Esophagus muscularis mucosa (tissue), 4 donors: ENCODE data around the gene MYH3. TPM values are rescaled to one million over a fixed set of nuclear protein-coding genes. Genes with fewer than 3 reads are reported as not detected.

Experiments
- DNase-seq: peaks from one replicate; pipeline ENCODE4 v3.0.0-alpha.2; 2017; ENCODE audit errors: extremely low spot score
- H3K27ac ChIP-seq, 4 donors: fragments of 200-600 bp; sonication (generic); replicated peaks in 1 of 4; 1 replicate in 3 of 4; 2 replicates in 1 of 4; pipeline ENCODE4 v1.5.1; 2016 to 2019; ENCODE audit warnings: mild to moderate bottlenecking in 1 of 4
- H3K27me3 ChIP-seq, 4 donors: fragments of 200-600 bp; sonication (generic); one replicate each; pipeline versions ENCODE4 v1.5.1 to v1.6.0; 2016 to 2019
- H3K36me3 ChIP-seq, 4 donors: fragments of 200-600 bp; sonication (generic); one replicate each; pipeline ENCODE4 v1.5.1; 2016 to 2019
- H3K4me1 ChIP-seq, 4 donors: fragments of 200-600 bp; sonication (generic); one replicate each; pipeline ENCODE4 v1.5.1; 2016 to 2019
- H3K4me3 ChIP-seq, 4 donors: fragments of 200-600 bp; sonication (generic); 1 replicate in 2 of 4; 2 replicates in 2 of 4; pipeline ENCODE4 v1.5.1; 2016 to 2019; ENCODE audit warnings: mild to moderate bottlenecking in 4 of 4, moderate library complexity in 1 of 4
- H3K9me3 ChIP-seq, 4 donors: fragments of 200-600 bp; sonication (generic); 1 replicate in 3 of 4; 2 replicates in 1 of 4; pipeline ENCODE4 v1.5.1; 2016 to 2019
- CTCF ChIP-seq, 3 experiments: fragments of 200-600 bp in 2 of 3; fragments of 450-650 bp in 1 of 3; sonication (generic) in 2 of 3; IDR thresholded peaks; one replicate each; pipeline ENCODE4 v1.5.1; 2017 to 2019; ENCODE audit warnings: antibody characterized with exemption in 3 of 3, mild to moderate bottlenecking in 2 of 3, moderate library complexity in 1 of 3
- EP300 ChIP-seq: sonication (generic); formaldehyde crosslinking; IDR thresholded peaks from one replicate; pipeline ENCODE4 v1.6.1; 2017; ENCODE audit warnings: antibody characterized with exemption
- POLR2A ChIP-seq: fragments of 450-650 bp; IDR thresholded peaks from one replicate; pipeline ENCODE4 v1.6.1; 2017; ENCODE audit warnings: antibody characterized with exemption, moderate library complexity, mild to moderate bottlenecking, low read depth
- POLR2AphosphoS5 ChIP-seq, 2 donors: sonication (generic); formaldehyde crosslinking; IDR thresholded peaks; one replicate each; pipeline ENCODE4 v1.6.1; 2017; ENCODE audit warnings: antibody characterized with exemption in 2 of 2
- WGBS: methylation state at CpG from one replicate; pipeline ENCODE4 v1.1.5; 2018; 5-methylcytosine and 5-hydroxymethylcytosine counted together
- intact Hi-C: fragments of 100-400 bp; cut with DNase I; formaldehyde crosslinking; loops from one replicate; pipeline ENCODE4 v1.15.1; 2023
- total RNA-seq, 4 donors: library from RNA; depleted of rRNA; stranded (reverse); fragments of >200 nt; gene quantifications; one replicate each; pipeline versions ENCODE4 v1.1.0 to v1.2.1, GENCODE V29; 2016

The MYH3 gene
- total RNA-seq, 4 donors from 2014 or later: 0.83 to 2.4 (median 1.6) TPM

- no peak overlapping the region for H3K4me3 ChIP-seq
- no peak for DNase-seq
- TF ChIP-seq POLR2AphosphoS5 (IDR thresholded peaks at IDR 0.05) (no peak), EP300 (no peak), CTCF (IDR thresholded peaks at IDR 0.05) (no peak)
- no peaks in the 10 kb centered on the region for H3K36me3 ChIP-seq
- H3K4me1 ChIP-seq: no peaks in the 10 kb centered on the region
- H3K27me3 ChIP-seq: no peaks in the 10 kb centered on the region
- WGBS: 57% methylated on average over 4 of the region's 4 CpGs
- intact Hi-C loops: no loop called here
- H3K9me3 ChIP-seq: no peaks in the 10 kb centered on the region
- no peak overlapping the region for H3K27ac ChIP-seq
Observed at GRCh38 chr17:10583834-10584233, 73.3 kb downstream of the MYH3 start.

GRCh38 chr17:10579270-10579669 lies 77.8 kb downstream of the MYH3 start:
- 21% methylated on average over 2 of the region's 2 CpGs for WGBS
- intact Hi-C loops: no loop called here
- DNase-seq: no peak
- no peaks in the 10 kb centered on the region for H3K36me3 ChIP-seq
- no peaks in the 10 kb centered on the region for H3K27me3 ChIP-seq
- H3K4me1 ChIP-seq: no peaks in the 10 kb centered on the region
- no peaks in the 10 kb centered on the region for H3K9me3 ChIP-seq
- no peak overlapping the region for H3K4me3 ChIP-seq
- H3K27ac ChIP-seq: no peak overlapping the region
- TF ChIP-seq POLR2A (no peak), CTCF (IDR thresholded peaks at IDR 0.05) (no peak), POLR2AphosphoS5 (IDR thresholded peaks at IDR 0.05) (no peak), EP300 (no peak)

Other genes starting within 250 kb of the MYH3 start
- not detected for gene MYH8, start 235.4 kb downstream of the MYH3 start, total RNA-seq
- gene MYH4, start 187.8 kb downstream of the MYH3 start, total RNA-seq: not detected
- under 1 TPM in 1 of 4 donors, not detected in 3; 0.13 TPM for gene MYH1, start 138.8 kb downstream of the MYH3 start, total RNA-seq
- 1 to 10 TPM in 1 of 4 donors, under 1 TPM in 3; under 0.01 to 1.4 (median 0.34) TPM for gene MYH2, start 107.7 kb downstream of the MYH3 start, total RNA-seq
- 10 to 100 TPM; 16.7 to 23.1 (median 18.6) TPM for gene SCO1, start 40.2 kb upstream of the MYH3 start, total RNA-seq
- gene ADPRM, start 40.3 kb upstream of the MYH3 start, total RNA-seq: 10 to 100 TPM in 1 of 4 donors, 1 to 10 TPM in 3; 5.8 to 12.2 (median 8.5) TPM
- gene TMEM220, start 72.7 kb upstream of the MYH3 start, total RNA-seq: 10 to 100 TPM in 2 of 4 donors, 1 to 10 TPM in 2; 7.5 to 15.4 (median 11.1) TPM
- gene TMEM238L, start 146.8 kb upstream of the MYH3 start, total RNA-seq: not detected
- 1 to 10 TPM in 3 of 4 donors, under 1 TPM in 1; 0.42 to 3.5 (median 1.5) TPM for gene PIRT, start 180.8 kb upstream of the MYH3 start, total RNA-seq